Endothelial cell of umbilical vein (primary cell): ENCODE measurements around the gene MARK3. TPM values are rescaled to one million over a fixed set of nuclear protein-coding genes. Genes with fewer than 3 reads are reported as not detected.

Source experiments
- BruUV-seq: library from RNA; stranded (reverse); fragments of 400-500 nt; replicated peaks from 2 replicates; lab custom pipeline; 2021; lab: Mats Ljungman, UMichigan
- CTCF ChIA-PET: fragments of 300-600, 350-600 bp; sonication (Branson Sonifier 250); formaldehyde crosslinking; loops from one replicate; lab custom pipeline; 2021; ENCODE audit warnings: antibody characterized with exemption, inconsistent platforms; lab: Charles Lee
- POLR2A ChIA-PET: fragments of 300-600, 350-600 bp; sonication (Branson Sonifier 250); formaldehyde crosslinking; loops from one replicate; lab custom pipeline; 2021; ENCODE audit warnings: antibody characterized with exemption, inconsistent platforms; lab: Charles Lee
- DNase-seq: peaks from one replicate; pipeline ENCODE4 v3.0.0-alpha.2; 2011; ENCODE audit warnings: low read depth, low spot score
- FAIRE-seq: peaks from 2 replicates; lab custom pipeline; 2011; peaks lifted over from hg19 to GRCh38; lab: Jason Lieb, UNC
- H2AFZ ChIP-seq: 2 replicates; pipeline ENCODE4 v1.6.0; 2012; ENCODE audit warnings: low read depth, low read length, control low read depth, inconsistent platforms
- H3K27ac ChIP-seq: 2 replicates; pipeline ENCODE4 v1.5.1; 2011; ENCODE audit warnings: low read depth, mild to moderate bottlenecking, control low read depth, low read length, moderate library complexity; ENCODE audit not compliant: insufficient read depth
- H3K27me3 ChIP-seq, 2 experiments: 2 replicates each; pipeline versions ENCODE4 v1.6.0 to v1.6.1; 2011; ENCODE audit warnings: low read length in 2 of 2, mixed read lengths in 1 of 2; ENCODE audit not compliant: control insufficient read depth in 2 of 2, insufficient read depth in 2 of 2
- H3K36me3 ChIP-seq, 2 experiments: 2 replicates in 1 of 2; 3 replicates in 1 of 2; pipeline ENCODE4 v1.5.1; 2011; ENCODE audit warnings: low read length in 2 of 2, mild to moderate bottlenecking in 1 of 2, moderate library complexity in 1 of 2; ENCODE audit not compliant: control insufficient read depth in 2 of 2, insufficient read depth in 2 of 2; ENCODE audit errors: extremely low read depth in 1 of 2
- H3K4me1 ChIP-seq: 3 replicates; pipeline ENCODE4 v1.5.1; 2011; ENCODE audit warnings: mild to moderate bottlenecking, low read length; ENCODE audit not compliant: control insufficient read depth, insufficient read depth; ENCODE audit errors: extremely low read depth
- H3K4me2 ChIP-seq: 2 replicates; pipeline ENCODE4 v1.6.1; 2011; ENCODE audit warnings: low read length, control low read depth, mixed read lengths; ENCODE audit not compliant: insufficient read depth
- H3K4me3 ChIP-seq, 3 experiments: fragments of 200-600 bp in 1 of 3; sonication (generic), shearing (Covaris generic) in 1 of 3; replicated peaks in 1 of 3; 2 replicates each; pipeline ENCODE4 v1.5.1; 2011 to 2016; ENCODE audit warnings: control low read depth in 3 of 3, low read length in 3 of 3, mild to moderate bottlenecking in 2 of 3, inconsistent platforms in 1 of 3, low read depth in 1 of 3, moderate library complexity in 1 of 3; ENCODE audit not compliant: insufficient read depth in 1 of 3
- H3K79me2 ChIP-seq: 2 replicates; pipeline ENCODE4 v1.6.0; 2012; ENCODE audit warnings: low read length, inconsistent platforms; ENCODE audit not compliant: control insufficient read depth, insufficient read depth
- H3K9ac ChIP-seq: replicated peaks from 2 replicates; pipeline ENCODE3; 2011; ENCODE audit warnings: low read length, control low read depth; ENCODE audit not compliant: insufficient read depth; ENCODE audit errors: extremely low read depth
- H3K9me1 ChIP-seq: replicated peaks from 3 replicates; pipeline ENCODE4 v1.6.0; 2011; ENCODE audit warnings: mild to moderate bottlenecking, low read length; ENCODE audit not compliant: control insufficient read depth, insufficient read depth; ENCODE audit errors: extremely low read depth
- H3K9me3 ChIP-seq: replicated peaks from 2 replicates; pipeline ENCODE4 v1.5.1; 2012; ENCODE audit warnings: low read length, inconsistent platforms; ENCODE audit not compliant: control insufficient read depth, insufficient read depth
- H4K20me1 ChIP-seq: replicated peaks from 2 replicates; pipeline ENCODE3; 2011; ENCODE audit warnings: mild to moderate bottlenecking, low read length; ENCODE audit not compliant: control insufficient read depth, insufficient read depth; ENCODE audit errors: extremely low read depth
- EZH2 ChIP-seq: IDR thresholded peaks from 2 replicates; pipeline ENCODE4 v1.6.1; 2012; ENCODE audit warnings: borderline replicate concordance, low read depth, mild to moderate bottlenecking, moderate library complexity, low read length, inconsistent platforms; ENCODE audit not compliant: severe bottlenecking
- FOS ChIP-seq: IDR thresholded peaks from 2 replicates; pipeline ENCODE4 v1.6.1; 2011; ENCODE audit warnings: mild to moderate bottlenecking, low read length, moderate library complexity, borderline replicate concordance; ENCODE audit not compliant: insufficient read depth
- GATA2 ChIP-seq: IDR thresholded peaks from 2 replicates; pipeline ENCODE4 v1.7.0; 2011; ENCODE audit warnings: low read depth, mild to moderate bottlenecking, moderate library complexity, mixed read lengths, low read length; ENCODE audit not compliant: insufficient read length, insufficient read depth
- JUN ChIP-seq: IDR thresholded peaks from 2 replicates; pipeline ENCODE4 v1.6.1; 2011; ENCODE audit warnings: borderline replicate concordance, low read depth; ENCODE audit not compliant: insufficient read length, insufficient read depth
- MYC ChIP-seq: IDR thresholded peaks from one replicate; pipeline ENCODE4 v1.6.1; 2011; ENCODE audit warnings: mild to moderate bottlenecking, low read depth, low read length
- POLR2A ChIP-seq: IDR thresholded peaks from 2 replicates; pipeline ENCODE4 v1.6.1; 2012; ENCODE audit warnings: low read depth, mild to moderate bottlenecking, control low read depth, low read length
- POLR2AphosphoS5 ChIP-seq: IDR thresholded peaks from 2 replicates; pipeline ENCODE4 v1.6.1; 2012; ENCODE audit warnings: low read depth, mild to moderate bottlenecking, control low read depth, low read length, moderate library complexity; ENCODE audit not compliant: insufficient read depth
- dilution Hi-C: fragments of 300-500 bp; cut with MboI; formaldehyde crosslinking; loops from one replicate; pipeline ENCODE4 v1.15.0; 2019; ENCODE audit warnings: low sequenced_read_pairs; ENCODE audit not compliant: extremely low pct_ligation_motif_present
- intact Hi-C: fragments of 100-400 bp; cut with micrococcal nuclease; formaldehyde crosslinking; loops from one replicate; pipeline ENCODE4 v1.10.0; 2022
- polyA plus RNA-seq, 4 experiments: library from polyadenylated mRNA; depleted of rRNA in 3 of 4; stranded (reverse) in 3 of 4; unstranded in 1 of 4; fragments of >200 nt; gene quantifications; 2 replicates each; pipeline versions ENCODE4 v1.2.1 to v1.2.3, GENCODE V29; 2011 to 2012; ENCODE audit warnings: missing spikeins in 1 of 4
- total RNA-seq: library from RNA; stranded (reverse); gene quantifications from 2 replicates; pipeline ENCODE4 v1.2.3, GENCODE V29; 2021
- TF ChIP-seq, protein P1 (sequence below): IDR thresholded peaks from 2 replicates; pipeline ENCODE4 v1.6.1; 2011; ENCODE audit not compliant: insufficient read depth, insufficient read length
- TF ChIP-seq, protein P2 (sequence below), 2 donors: IDR thresholded peaks; 1 replicate in 1 of 2; 2 replicates in 1 of 2; pipeline ENCODE4 v1.5.1; 2011; ENCODE audit warnings: low read length in 2 of 2, mild to moderate bottlenecking in 2 of 2, moderate library complexity in 2 of 2, control low read depth in 1 of 2, inconsistent platforms in 1 of 2, low read depth in 1 of 2; ENCODE audit not compliant: insufficient read depth in 1 of 2; ENCODE audit errors: extremely low read depth in 1 of 2

Gene MARK3
- total and polyA plus RNA-seq, 2 donors (not counting 3 experiments of a cell fraction or from before 2014, with no cell fraction given), result 46.6 to 96.1 TPM

- peaks cover 7 to 10% of the 10 kb centered on the region in 2 experiments for H3K36me3 ChIP-seq
- FAIRE-seq (no peak), DNase-seq (no peak)
- no peaks in the 10 kb centered on the region for H3K4me1 ChIP-seq
- dilution Hi-C loops, result no loop called here
- H3K27ac ChIP-seq, result no peak overlapping the region
- H3K9me1 ChIP-seq, result no peaks in the 10 kb centered on the region
- no TSS peak for BruUV-seq
- H2AFZ ChIP-seq, result no peak overlapping the region
- intact Hi-C loops, result loop anchor here (5.0 kb wide), 1 partner anchor 39 kb away; the partner anchor contains the start of gene MARK3
- H3K4me3 ChIP-seq, result no peak overlapping the region
- no peak overlapping the region for H3K4me2 ChIP-seq
- ChIA-PET CTCF (interaction anchor here (8.1 kb wide), 1 partner anchor 43 kb away, joined by 74 read pairs; no protein-coding TSS in a partner anchor), POLR2A (no interaction called here)
- no peaks in the 10 kb centered on the region for H3K79me2 ChIP-seq
- no peak overlapping the region for H3K9ac ChIP-seq
- no peaks in the 10 kb centered on the region for H4K20me1 ChIP-seq
- H3K9me3 ChIP-seq, result no peaks in the 10 kb centered on the region
- no peaks in the 10 kb centered on the region for H3K27me3 ChIP-seq
- TF ChIP-seq POLR2AphosphoS5 (no peak), POLR2A (no peak), JUN (no peak), FOS (no peak), GATA2 (no peak), MYC (no peak), EZH2 (no peak)
- TF ChIP-seq, protein P1, sequence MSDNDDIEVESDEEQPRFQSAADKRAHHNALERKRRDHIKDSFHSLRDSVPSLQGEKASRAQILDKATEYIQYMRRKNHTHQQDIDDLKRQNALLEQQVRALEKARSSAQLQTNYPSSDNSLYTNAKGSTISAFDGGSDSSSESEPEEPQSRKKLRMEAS, result no peak
- TF ChIP-seq, protein P2, sequence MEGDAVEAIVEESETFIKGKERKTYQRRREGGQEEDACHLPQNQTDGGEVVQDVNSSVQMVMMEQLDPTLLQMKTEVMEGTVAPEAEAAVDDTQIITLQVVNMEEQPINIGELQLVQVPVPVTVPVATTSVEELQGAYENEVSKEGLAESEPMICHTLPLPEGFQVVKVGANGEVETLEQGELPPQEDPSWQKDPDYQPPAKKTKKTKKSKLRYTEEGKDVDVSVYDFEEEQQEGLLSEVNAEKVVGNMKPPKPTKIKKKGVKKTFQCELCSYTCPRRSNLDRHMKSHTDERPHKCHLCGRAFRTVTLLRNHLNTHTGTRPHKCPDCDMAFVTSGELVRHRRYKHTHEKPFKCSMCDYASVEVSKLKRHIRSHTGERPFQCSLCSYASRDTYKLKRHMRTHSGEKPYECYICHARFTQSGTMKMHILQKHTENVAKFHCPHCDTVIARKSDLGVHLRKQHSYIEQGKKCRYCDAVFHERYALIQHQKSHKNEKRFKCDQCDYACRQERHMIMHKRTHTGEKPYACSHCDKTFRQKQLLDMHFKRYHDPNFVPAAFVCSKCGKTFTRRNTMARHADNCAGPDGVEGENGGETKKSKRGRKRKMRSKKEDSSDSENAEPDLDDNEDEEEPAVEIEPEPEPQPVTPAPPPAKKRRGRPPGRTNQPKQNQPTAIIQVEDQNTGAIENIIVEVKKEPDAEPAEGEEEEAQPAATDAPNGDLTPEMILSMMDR (IDR thresholded peaks at IDR 0.05; ENCODE audit: extremely low read depth in 1 of 2, insufficient read depth in 1 of 2, low read depth in 1 of 2, low read length in 2 of 2), result no peak
Observed at GRCh38 chr14:103348154-103348553, 37.1 kb upstream of the MARK3 start.
